Ovary (tissue), 9 donors: ENCODE results near the gene UGT1A5. TPM values are rescaled to one million over a fixed set of nuclear protein-coding genes. Genes with fewer than 3 reads are reported as not detected.

ENCODE experiments used
- DNase-seq, 5 donors: peaks; one replicate each; pipeline ENCODE4 v3.0.0-alpha.2; 2019 to 2020
- H3K27ac ChIP-seq, 2 donors: fragments of 200-600 bp; one replicate each; pipeline versions ENCODE4 v1.5.1 to v1.8.0; 2019 to 2022
- H3K27me3 ChIP-seq: fragments of 200-600 bp; one replicate; pipeline ENCODE4 v1.8.0; 2022
- H3K36me3 ChIP-seq: fragments of 200-600 bp; sonication (generic); one replicate; pipeline ENCODE4 v1.5.1; 2019
- H3K4me1 ChIP-seq: one replicate; pipeline ENCODE4 v1.8.1; 2013; ENCODE audit warnings: mild to moderate bottlenecking, moderate library complexity; ENCODE audit not compliant: insufficient read depth
- H3K4me3 ChIP-seq: fragments of 200-600 bp; sonication (generic); one replicate; pipeline ENCODE4 v1.5.1; 2017
- H3K9me3 ChIP-seq, 2 donors: fragments of 200-600 bp in 1 of 2; sonication (generic) in 1 of 2; one replicate each; pipeline versions ENCODE4 v1.5.1 to v1.8.1; 2013 to 2019; ENCODE audit warnings: mild to moderate bottlenecking in 1 of 2, moderate library complexity in 1 of 2
- EP300 ChIP-seq: sonication (generic); formaldehyde crosslinking; IDR thresholded peaks from one replicate; pipeline ENCODE4 v1.6.1; 2017; ENCODE audit warnings: antibody characterized with exemption
- POLR2A ChIP-seq: fragments of 450-650 bp; IDR thresholded peaks from one replicate; pipeline ENCODE4 v1.6.1; 2017; ENCODE audit warnings: antibody characterized with exemption, mild to moderate bottlenecking, moderate library complexity
- WGBS, 3 donors: extraction: QIAGEN DNeasy Blood & Tissue Kit in 1 of 3; methylation state at CpG; one replicate each; pipeline versions ENCODE4 v1.1.5 to v1.1.7; 2013 to 2017; 5-methylcytosine and 5-hydroxymethylcytosine counted together
- intact Hi-C, 4 donors: fragments of 100-400 bp; cut with DNase I; formaldehyde crosslinking; loops; one replicate each; pipeline versions ENCODE4 v1.11.0 to v1.15.1; 2022 to 2023
- polyA plus RNA-seq, 2 donors: library from polyadenylated mRNA; stranded (reverse); fragments of 200-250 nt in 1 of 2; fragments of 350-450 nt in 1 of 2; fragmentation: Illumina TruSeq in 1 of 2; extraction: RNeasy Lipid Tissue Mini Kit (QIAGEN cat#74804) in 1 of 2; gene quantifications; one replicate each; pipeline ENCODE4 v1.2.3, GENCODE V29; 2013 to 2014
- total RNA-seq, 7 donors: library from RNA; depleted of rRNA in 2 of 7; stranded (reverse); fragments of >200 nt in 2 of 7; fragmentation: NEBNext Ultra II Directional in 3 of 7; extraction: Animal tissue kit (Norgen Biotek cat#: 25700) in 3 of 7; gene quantifications; one replicate each; pipeline versions ENCODE4 v1.1.0 to v1.2.4, GENCODE V29; 2016 to 2023
- TF ChIP-seq, protein P1 (sequence below), 3 donors: fragments of 450-650 bp in 2 of 3; fragments of 200-600 bp in 1 of 3; IDR thresholded peaks; one replicate each; pipeline versions ENCODE4 v1.5.1 to v1.8.0; 2016 to 2022; ENCODE audit warnings: antibody characterized with exemption in 3 of 3, mild to moderate bottlenecking in 1 of 3
- donor health status: DM: no; HTN: no; CAD: no; lungs with moderate emphysema.
- donor health status: DM: no; HTN: no; CAD: no.
- donor health status: Bipolar disorder and iron deficiency.
- donor health status: DM: yes; HTN: yes; CAD: no.
- donor health status: DM: no; HTN: no; CAD: no.
- donor health status: DM: yes; HTN: yes; CAD: no.

Gene UGT1A5
- total and polyA plus RNA-seq, 9 donors = not detected

- Histone ChIP-seq H3K27ac (no peak overlapping the region), H3K4me1 (no peaks in the 10 kb centered on the region), H3K36me3 (no peaks in the 10 kb centered on the region), H3K4me3 (no peak overlapping the region), H3K27me3 (no peaks in the 10 kb centered on the region), H3K9me3 (no peaks in the 10 kb centered on the region)
- WGBS, 3 donors = 74 to 88% (median 75%) methylated on average over 3 of the region's 3 CpGs
- no peak for TF ChIP-seq EP300
- TF ChIP-seq POLR2A = no peak
- TF ChIP-seq, protein P1, sequence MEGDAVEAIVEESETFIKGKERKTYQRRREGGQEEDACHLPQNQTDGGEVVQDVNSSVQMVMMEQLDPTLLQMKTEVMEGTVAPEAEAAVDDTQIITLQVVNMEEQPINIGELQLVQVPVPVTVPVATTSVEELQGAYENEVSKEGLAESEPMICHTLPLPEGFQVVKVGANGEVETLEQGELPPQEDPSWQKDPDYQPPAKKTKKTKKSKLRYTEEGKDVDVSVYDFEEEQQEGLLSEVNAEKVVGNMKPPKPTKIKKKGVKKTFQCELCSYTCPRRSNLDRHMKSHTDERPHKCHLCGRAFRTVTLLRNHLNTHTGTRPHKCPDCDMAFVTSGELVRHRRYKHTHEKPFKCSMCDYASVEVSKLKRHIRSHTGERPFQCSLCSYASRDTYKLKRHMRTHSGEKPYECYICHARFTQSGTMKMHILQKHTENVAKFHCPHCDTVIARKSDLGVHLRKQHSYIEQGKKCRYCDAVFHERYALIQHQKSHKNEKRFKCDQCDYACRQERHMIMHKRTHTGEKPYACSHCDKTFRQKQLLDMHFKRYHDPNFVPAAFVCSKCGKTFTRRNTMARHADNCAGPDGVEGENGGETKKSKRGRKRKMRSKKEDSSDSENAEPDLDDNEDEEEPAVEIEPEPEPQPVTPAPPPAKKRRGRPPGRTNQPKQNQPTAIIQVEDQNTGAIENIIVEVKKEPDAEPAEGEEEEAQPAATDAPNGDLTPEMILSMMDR (IDR thresholded peaks at IDR 0.05) = no peak
- DNase-seq = no peak
- intact Hi-C loops = no loop called here
Observed at GRCh38 chr2:233672886-233673285, 39.8 kb upstream of the UGT1A5 start.

DNA sequence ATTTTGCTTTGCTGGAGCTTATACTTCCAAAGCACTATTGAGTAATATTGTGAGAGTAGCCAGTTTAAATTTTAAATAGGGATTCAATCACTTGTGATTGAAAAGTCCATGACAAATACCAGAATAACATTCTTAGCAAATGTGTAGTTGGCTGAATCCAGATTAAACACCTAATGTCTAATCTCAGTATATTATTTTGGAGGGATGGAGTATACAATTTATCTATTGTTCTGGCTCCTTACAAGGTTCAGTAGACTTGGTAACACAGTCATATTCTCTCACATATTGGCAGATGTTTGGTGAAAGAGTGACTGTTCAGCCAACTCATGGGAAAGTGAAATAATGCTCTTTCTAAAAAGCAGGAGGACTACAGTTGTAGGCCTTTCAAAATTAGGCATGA is 38.8 kb upstream of the UGT1A5 start:
- H3K27ac ChIP-seq = no peak overlapping the region
- intact Hi-C loops = no loop called here
- no peak overlapping the region for H3K4me3 ChIP-seq
- no peaks in the 10 kb centered on the region for H3K4me1 ChIP-seq
- H3K9me3 ChIP-seq = no peaks in the 10 kb centered on the region
- no peaks in the 10 kb centered on the region for H3K27me3 ChIP-seq
- TF ChIP-seq POLR2A (no peak), EP300 (no peak)
- TF ChIP-seq, protein P1 (IDR thresholded peaks at IDR 0.05) = no peak
- DNase-seq = no peak
- no peaks in the 10 kb centered on the region for H3K36me3 ChIP-seq

- DNase-seq = no peak
- TF ChIP-seq, protein P1 (IDR thresholded peaks at IDR 0.05) = no peak
- no peak for TF ChIP-seq POLR2A
- no peak for TF ChIP-seq EP300
- Histone ChIP-seq H3K9me3 (no peaks in the 10 kb centered on the region), H3K4me1 (no peaks in the 10 kb centered on the region), H3K27me3 (no peaks in the 10 kb centered on the region), H3K36me3 (no peaks in the 10 kb centered on the region), H3K4me3 (no peak overlapping the region), H3K27ac (no peak overlapping the region)
- WGBS, 3 donors = 41 to 50% (median 42%) methylated on average over 1 of the region's 1 CpG
- intact Hi-C loops = no loop called here
Observed at GRCh38 chr2:233674314-233674713, 38.4 kb upstream of the UGT1A5 start.

DNA sequence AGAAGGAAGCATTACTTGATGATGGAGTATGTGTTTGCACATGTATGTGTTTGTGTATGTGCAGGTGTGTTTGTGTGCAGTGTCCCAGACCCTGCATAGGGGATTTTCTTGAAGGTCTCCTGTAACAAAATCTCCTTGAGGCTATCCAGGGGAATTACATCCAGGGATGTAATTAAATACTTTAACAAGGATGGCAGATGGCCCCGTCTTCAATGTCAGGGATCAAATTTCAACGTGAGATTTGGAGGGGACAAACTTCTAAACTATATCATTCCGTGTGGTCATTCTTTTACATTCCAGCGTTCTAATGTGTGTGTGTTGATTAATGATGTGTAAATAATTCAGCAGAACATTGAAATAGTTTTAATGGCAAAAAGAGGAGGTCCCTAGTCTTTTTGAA is 37.7 kb upstream of the UGT1A5 start:
- no peak for DNase-seq
- Histone ChIP-seq H3K27me3 (no peaks in the 10 kb centered on the region), H3K36me3 (no peaks in the 10 kb centered on the region), H3K4me3 (no peak overlapping the region), H3K4me1 (no peaks in the 10 kb centered on the region), H3K27ac (no peak overlapping the region), H3K9me3 (no peaks in the 10 kb centered on the region)
- 15 to 26% (median 18%) methylated on average over 4 of the region's 4 CpGs for WGBS, 3 donors
- intact Hi-C loops = no loop called here
- TF ChIP-seq, protein P1 (IDR thresholded peaks at IDR 0.05) = no peak
- no peak for TF ChIP-seq EP300
- no peak for TF ChIP-seq POLR2A

- Histone ChIP-seq H3K27me3 (no peaks in the 10 kb centered on the region), H3K27ac (no peak overlapping the region), H3K4me3 (no peak overlapping the region), H3K4me1 (no peaks in the 10 kb centered on the region), H3K36me3 (no peaks in the 10 kb centered on the region), H3K9me3 (no peaks in the 10 kb centered on the region)
- whole genome bisulfite sequencing, 3 donors = 82 to 93% (median 83%) methylated on average over 2 of the region's 2 CpGs
- intact Hi-C loops = no loop called here
- TF ChIP-seq, protein P1 (IDR thresholded peaks at IDR 0.05) = no peak
- TF ChIP-seq POLR2A = no peak
- TF ChIP-seq EP300 = no peak
- DNase-seq = no peak
Observed at GRCh38 chr2:233676046-233676445, 36.7 kb upstream of the UGT1A5 start.
